Neuronal stem cell (in vitro differentiated cells): Measurements from ENCODE around the gene RPGRIP1.

Experiments
- DNase-seq: peaks from one replicate; pipeline ENCODE4 v3.0.0-alpha.2; 2013; ENCODE audit warnings: low spot score
- H2AFZ ChIP-seq: one replicate; pipeline ENCODE4 v1.6.1; 2013; ENCODE audit warnings: mild to moderate bottlenecking, low read length, inconsistent platforms
- H2AK5ac ChIP-seq: 2 replicates; pipeline ENCODE4 v1.6.1; 2013; ENCODE audit warnings: low read depth, mild to moderate bottlenecking, inconsistent platforms, low read length, moderate library complexity, mixed read lengths
- H2BK120ac ChIP-seq: 2 replicates; pipeline ENCODE4 v1.6.1; 2013; ENCODE audit warnings: low read depth, mild to moderate bottlenecking, inconsistent platforms, low read length, moderate library complexity, mixed read lengths
- H2BK12ac ChIP-seq: one replicate; pipeline ENCODE4 v1.6.1; 2013; ENCODE audit warnings: low read length, inconsistent platforms
- H2BK15ac ChIP-seq: 2 replicates; pipeline ENCODE4 v1.6.1; 2013; ENCODE audit warnings: mild to moderate bottlenecking, low read length, inconsistent platforms, mixed read lengths
- H2BK5ac ChIP-seq: one replicate; pipeline ENCODE4 v1.6.1; 2013; ENCODE audit warnings: inconsistent platforms, mild to moderate bottlenecking, low read length, moderate library complexity
- H3K14ac ChIP-seq: one replicate; pipeline ENCODE4 v1.6.1; 2013; ENCODE audit warnings: low read length, inconsistent platforms
- H3K18ac ChIP-seq: 2 replicates; pipeline ENCODE4 v1.6.1; 2013; ENCODE audit warnings: low read length, inconsistent platforms
- H3K23ac ChIP-seq: 2 replicates; pipeline ENCODE4 v1.6.1; 2013; ENCODE audit warnings: low read depth, mild to moderate bottlenecking, mixed read lengths, low read length, inconsistent platforms; ENCODE audit not compliant: poor library complexity
- H3K27ac ChIP-seq: replicated peaks from 3 replicates; pipeline ENCODE4 v1.5.1; 2013; ENCODE audit warnings: low read length, inconsistent platforms
- H3K27me3 ChIP-seq, 3 experiments: 2 replicates each; pipeline ENCODE4 v1.6.1; 2013; ENCODE audit warnings: low read length in 3 of 3, mild to moderate bottlenecking in 2 of 3, inconsistent platforms in 1 of 3, low read depth in 1 of 3, mixed read lengths in 1 of 3, moderate library complexity in 1 of 3; ENCODE audit not compliant: control insufficient read depth in 3 of 3, insufficient read depth in 3 of 3
- H3K36me3 ChIP-seq, 2 donors: replicated peaks in 1 of 2; 2 replicates each; pipeline ENCODE4 v1.6.1; 2013; ENCODE audit warnings: low read length in 2 of 2; ENCODE audit not compliant: control insufficient read depth in 2 of 2, insufficient read depth in 2 of 2
- H3K4ac ChIP-seq: 2 replicates; pipeline ENCODE4 v1.6.1; 2013; ENCODE audit warnings: inconsistent platforms, mild to moderate bottlenecking, low read length, moderate library complexity
- H3K4me1 ChIP-seq, 2 donors: 1 replicate in 1 of 2; 2 replicates in 1 of 2; pipeline ENCODE4 v1.6.1; 2013; ENCODE audit warnings: low read length in 2 of 2, low read depth in 1 of 2; ENCODE audit not compliant: control insufficient read depth in 2 of 2, insufficient read depth in 1 of 2
- H3K4me2 ChIP-seq: one replicate; pipeline ENCODE4 v1.6.1; 2013; ENCODE audit warnings: mild to moderate bottlenecking, low read length, inconsistent platforms; ENCODE audit not compliant: insufficient read depth, poor library complexity, severe bottlenecking
- H3K4me3 ChIP-seq, 2 donors: 2 replicates each; pipeline ENCODE4 v1.5.1; 2013; ENCODE audit warnings: low read length in 2 of 2, mild to moderate bottlenecking in 2 of 2, inconsistent platforms in 1 of 2, moderate library complexity in 1 of 2
- H3K79me1 ChIP-seq: one replicate; pipeline ENCODE4 v1.6.1; 2013; ENCODE audit warnings: low read depth, mild to moderate bottlenecking, inconsistent platforms, low read length, moderate library complexity
- H3K9ac ChIP-seq: one replicate; pipeline ENCODE4 v1.6.1; 2013; ENCODE audit warnings: mild to moderate bottlenecking, low read depth, low read length, inconsistent platforms; ENCODE audit not compliant: poor library complexity
- H3K9me3 ChIP-seq, 2 donors: replicated peaks in 1 of 2; 2 replicates each; pipeline versions ENCODE3 to v1.6.1; 2013; ENCODE audit warnings: low read length in 2 of 2, mild to moderate bottlenecking in 2 of 2, inconsistent platforms in 1 of 2, low read depth in 1 of 2, mixed read lengths in 1 of 2, moderate library complexity in 1 of 2; ENCODE audit not compliant: control insufficient read depth in 2 of 2, insufficient read depth in 1 of 2
- H4K8ac ChIP-seq: one replicate; pipeline ENCODE4 v1.6.1; 2013; ENCODE audit warnings: low read depth, mild to moderate bottlenecking, inconsistent platforms, low read length, moderate library complexity
- H4K91ac ChIP-seq: one replicate; pipeline ENCODE4 v1.6.1; 2013; ENCODE audit warnings: low read length, low read depth, mild to moderate bottlenecking, inconsistent platforms; ENCODE audit not compliant: poor library complexity
- WGBS, 2 donors: extraction: QIAGEN DNeasy Blood & Tissue Kit; methylation state at CpG; one replicate each; pipeline ENCODE4 v1.1.7; 2013; ENCODE audit warnings: missing lambda C conversion rate in 2 of 2, mixed read lengths in 1 of 2; ENCODE audit not compliant: insufficient read length in 2 of 2, insufficient replicate concordance in 1 of 2; ENCODE audit errors: extremely low coverage in 2 of 2; 5-methylcytosine and 5-hydroxymethylcytosine counted together

Gene RPGRIP1

GRCh38 chr14:21244544-21244943, 35.3 kb upstream of the RPGRIP1 start:
- Histone ChIP-seq H2BK15ac (no peak overlapping the region), H2AK5ac (no peak overlapping the region), H3K4me3 (no peak overlapping the region), H3K14ac (no peak overlapping the region), H2BK120ac (no peak overlapping the region), H3K4me1 (no peaks in the 10 kb centered on the region), H4K91ac (no peak overlapping the region), H3K4ac (no peak overlapping the region), H4K8ac (no peak overlapping the region), H3K36me3 (peaks cover 18 to 100% of the 10 kb centered on the region in 2 donors), H3K79me1 (peaks cover 2% of the 10 kb centered on the region), H2AFZ (no peak overlapping the region), H3K18ac (no peak overlapping the region), H2BK12ac (no peak overlapping the region), H2BK5ac (no peak overlapping the region), H3K9ac (no peak overlapping the region), H3K27me3 (no peaks in the 10 kb centered on the region), H3K27ac (no peak overlapping the region), H3K9me3 (peaks cover 0 to under 1% of the 10 kb centered on the region in 2 donors), H3K4me2 (no peak overlapping the region), H3K23ac (no peak overlapping the region)
- no peak for DNase-seq
- WGBS, 2 donors = no CpG with 5 or more reads among the region's 7 CpGs

- H3K36me3 ChIP-seq = peaks cover 16 to 100% of the 10 kb centered on the region in 2 donors
- no CpG with 5 or more reads among the region's 7 CpGs for whole genome bisulfite sequencing, 2 donors
Measured at GRCh38 chr14:21245813-21246212, 34.1 kb upstream of the RPGRIP1 start.

GRCh38 chr14:21248338-21248737, 31.5 kb upstream of the RPGRIP1 start:
- Histone ChIP-seq H2BK15ac (no peak overlapping the region), H3K18ac (no peak overlapping the region), H3K23ac (no peak overlapping the region), H3K79me1 (peaks cover 4% of the 10 kb centered on the region), H2AFZ (no peak overlapping the region), H3K27me3 (no peaks in the 10 kb centered on the region), H3K4ac (no peak overlapping the region), H3K14ac (no peak overlapping the region), H4K8ac (no peak overlapping the region), H2BK120ac (no peak overlapping the region), H3K4me3 (no peak overlapping the region), H2AK5ac (no peak overlapping the region), H3K27ac (no peak overlapping the region), H2BK5ac (no peak overlapping the region), H3K36me3 (peaks cover 20 to 100% of the 10 kb centered on the region in 2 donors), H3K9me3 (peaks cover 0 to 19% of the 10 kb centered on the region in 2 donors), H3K9ac (no peak overlapping the region), H3K4me1 (no peaks in the 10 kb centered on the region), H2BK12ac (no peak overlapping the region), H3K4me2 (no peak overlapping the region), H4K91ac (no peak overlapping the region)
- no CpG with 5 or more reads among the region's 1 CpG for WGBS, 2 donors
- DNase-seq = no peak

More at GRCh38 chr14:21245813-21246212, 34.1 kb upstream of the RPGRIP1 start:
- peaks cover 3% of the 10 kb centered on the region for H3K79me1 ChIP-seq
- no peak overlapping the region for H2BK5ac ChIP-seq
- no peak overlapping the region for H2BK12ac ChIP-seq
- no peak for DNase-seq
- no peak overlapping the region for H3K4ac ChIP-seq
- no peak overlapping the region for H2BK15ac ChIP-seq
- H3K18ac ChIP-seq = no peak overlapping the region
- peaks cover 0 to 12% of the 10 kb centered on the region in 2 donors for H3K9me3 ChIP-seq
- H4K91ac ChIP-seq = no peak overlapping the region
- no peak overlapping the region for H2BK120ac ChIP-seq
- no peak overlapping the region for H2AFZ ChIP-seq
- H4K8ac ChIP-seq = no peak overlapping the region
- H3K27ac ChIP-seq = no peak overlapping the region
- no peaks in the 10 kb centered on the region for H3K27me3 ChIP-seq
- no peaks in the 10 kb centered on the region for H3K4me1 ChIP-seq
- H3K14ac ChIP-seq = no peak overlapping the region
- H3K4me2 ChIP-seq = no peak overlapping the region
- no peak overlapping the region for H3K23ac ChIP-seq
- H3K9ac ChIP-seq = no peak overlapping the region
- H2AK5ac ChIP-seq = no peak overlapping the region
- no peak overlapping the region for H3K4me3 ChIP-seq

DNA sequence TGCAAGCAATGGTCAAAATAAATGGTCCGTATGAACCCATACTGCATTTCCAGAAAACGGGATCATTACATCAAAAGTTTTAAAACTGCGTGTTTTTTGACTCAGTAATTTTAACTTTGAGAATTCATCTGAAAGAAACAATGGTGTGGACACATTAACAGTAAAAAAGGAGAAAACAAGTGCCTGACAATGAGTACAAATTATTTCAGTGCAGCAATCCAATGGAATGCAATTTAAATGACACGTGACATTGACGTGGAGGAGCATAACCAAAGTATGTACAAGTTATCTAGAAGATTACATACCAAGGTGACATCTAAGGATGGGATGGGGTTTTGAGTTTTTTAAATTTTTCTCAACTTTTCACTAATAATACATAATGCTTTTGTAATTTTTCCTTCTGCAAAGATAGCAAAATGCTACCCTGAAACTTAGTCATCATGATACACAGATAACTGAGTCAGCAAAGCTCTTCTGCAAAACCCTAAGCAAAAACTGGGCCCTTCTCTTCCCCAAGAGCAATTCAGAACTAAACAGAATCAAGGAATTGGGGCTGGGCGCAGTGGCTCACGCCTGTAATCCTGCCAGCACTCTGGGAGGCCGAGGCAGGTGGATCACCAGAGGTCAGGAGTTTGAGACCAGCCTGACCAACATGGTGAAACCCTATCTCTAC, 31.0 kb upstream of the RPGRIP1 start:
- no CpG with 5 or more reads among the region's 8 CpGs for WGBS, 2 donors
- peaks cover 20 to 100% of the 10 kb centered on the region in 2 donors for H3K36me3 ChIP-seq
- no peak for DNase-seq
- no peak overlapping the region for H2BK12ac ChIP-seq
- no peak overlapping the region for H2BK120ac ChIP-seq
- peaks cover 0 to 19% of the 10 kb centered on the region in 2 donors for H3K9me3 ChIP-seq
- no peak overlapping the region for H4K8ac ChIP-seq
- no peak overlapping the region for H3K4me2 ChIP-seq
- no peak overlapping the region for H2AK5ac ChIP-seq
- no peaks in the 10 kb centered on the region for H3K27me3 ChIP-seq
- no peaks in the 10 kb centered on the region for H3K4me1 ChIP-seq
- peaks cover 4% of the 10 kb centered on the region for H3K79me1 ChIP-seq
- H3K4me3 ChIP-seq = no peak overlapping the region
- no peak overlapping the region for H4K91ac ChIP-seq
- no peak overlapping the region for H2AFZ ChIP-seq
- no peak overlapping the region for H3K27ac ChIP-seq
- H3K4ac ChIP-seq = no peak overlapping the region
- no peak overlapping the region for H2BK5ac ChIP-seq
- H3K18ac ChIP-seq = no peak overlapping the region
- H3K23ac ChIP-seq = no peak overlapping the region
- H3K14ac ChIP-seq = no peak overlapping the region
- no peak overlapping the region for H3K9ac ChIP-seq
- no peak overlapping the region for H2BK15ac ChIP-seq
